HL-60 (cell line): ENCODE measurements around the gene MALAT1.

Source experiments
- GABPA ChIP-seq: IDR thresholded peaks from 2 replicates; pipeline ENCODE4 v1.6.1; 2012; ENCODE audit warnings: low read depth
- POLR2AphosphoS5 ChIP-seq: IDR thresholded peaks from 2 replicates; pipeline ENCODE4 v1.6.1; 2012; ENCODE audit warnings: low read depth
- REST ChIP-seq: IDR thresholded peaks from 2 replicates; pipeline ENCODE4 v1.6.1; 2012; ENCODE audit warnings: low read depth; ENCODE audit not compliant: insufficient replicate concordance
- SPI1 ChIP-seq: IDR thresholded peaks from 2 replicates; pipeline ENCODE4 v1.6.1; 2012; ENCODE audit warnings: low read depth, mild to moderate bottlenecking, borderline replicate concordance
- TF ChIP-seq, protein P1 (sequence below): IDR thresholded peaks from one replicate; pipeline ENCODE4 v1.5.1; 2011; ENCODE audit warnings: low read length, control low read depth, inconsistent platforms; ENCODE audit not compliant: insufficient read depth

DNA sequence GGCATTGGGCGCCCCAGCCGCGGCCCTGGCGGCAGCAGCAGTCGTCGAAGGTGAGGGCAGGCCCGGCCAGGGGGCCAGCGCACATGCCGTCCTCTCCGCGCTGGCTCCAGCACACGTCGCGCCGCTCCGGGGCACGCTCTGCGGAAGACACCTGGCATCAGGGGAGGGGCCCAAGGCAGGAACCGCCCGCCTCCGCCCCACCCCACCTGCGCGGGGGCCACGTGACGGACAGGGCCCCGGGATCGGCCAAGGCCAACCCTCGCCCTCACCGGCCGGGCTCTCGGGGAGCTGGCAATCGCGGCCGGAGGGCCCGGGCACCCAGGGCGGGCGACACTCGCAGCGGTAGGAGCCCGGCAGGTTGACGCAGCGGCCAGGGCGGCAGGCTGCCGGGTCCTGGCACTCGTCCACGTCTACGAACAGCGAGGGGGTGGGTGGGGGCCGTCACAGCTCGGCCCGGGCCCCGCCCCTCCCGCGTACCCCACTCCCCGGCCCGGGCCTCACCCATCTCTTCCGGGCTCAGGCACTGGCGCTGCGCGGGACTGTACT, 41.0 kb downstream of the MALAT1 start:
- TF ChIP-seq, protein P1, sequence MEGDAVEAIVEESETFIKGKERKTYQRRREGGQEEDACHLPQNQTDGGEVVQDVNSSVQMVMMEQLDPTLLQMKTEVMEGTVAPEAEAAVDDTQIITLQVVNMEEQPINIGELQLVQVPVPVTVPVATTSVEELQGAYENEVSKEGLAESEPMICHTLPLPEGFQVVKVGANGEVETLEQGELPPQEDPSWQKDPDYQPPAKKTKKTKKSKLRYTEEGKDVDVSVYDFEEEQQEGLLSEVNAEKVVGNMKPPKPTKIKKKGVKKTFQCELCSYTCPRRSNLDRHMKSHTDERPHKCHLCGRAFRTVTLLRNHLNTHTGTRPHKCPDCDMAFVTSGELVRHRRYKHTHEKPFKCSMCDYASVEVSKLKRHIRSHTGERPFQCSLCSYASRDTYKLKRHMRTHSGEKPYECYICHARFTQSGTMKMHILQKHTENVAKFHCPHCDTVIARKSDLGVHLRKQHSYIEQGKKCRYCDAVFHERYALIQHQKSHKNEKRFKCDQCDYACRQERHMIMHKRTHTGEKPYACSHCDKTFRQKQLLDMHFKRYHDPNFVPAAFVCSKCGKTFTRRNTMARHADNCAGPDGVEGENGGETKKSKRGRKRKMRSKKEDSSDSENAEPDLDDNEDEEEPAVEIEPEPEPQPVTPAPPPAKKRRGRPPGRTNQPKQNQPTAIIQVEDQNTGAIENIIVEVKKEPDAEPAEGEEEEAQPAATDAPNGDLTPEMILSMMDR, result no peak
- TF ChIP-seq POLR2AphosphoS5 (no peak), REST (no peak), GABPA (no peak), SPI1 (no peak)
